Mucosa of descending colon (tissue), 3 donors: ENCODE measurements around the gene INHBE. TPM values are rescaled to one million over a fixed set of nuclear protein-coding genes. Genes with fewer than 3 reads are reported as not detected.

Experiments
- ATAC-seq: fragments of 200-7000 bp; cut with Tn5 transposase; one replicate; pipeline ENCODE4 v1.9.1; 2020; ENCODE audit warnings: mild to moderate bottlenecking, moderate library complexity
- DNase-seq, 3 donors: peaks; one replicate each; pipeline ENCODE4 v3.0.0-alpha.2; 2020
- H3K36me3 ChIP-seq: fragments of 200-600 bp; one replicate; pipeline ENCODE4 v1.8.0; 2021; ENCODE audit warnings: low read depth, mild to moderate bottlenecking
- H3K4me1 ChIP-seq: fragments of 200-600 bp; one replicate; pipeline ENCODE4 v1.8.0; 2021; ENCODE audit warnings: low read depth, mild to moderate bottlenecking
- H3K4me3 ChIP-seq: fragments of 200-600 bp; one replicate; pipeline ENCODE4 v1.8.0; 2021; ENCODE audit warnings: mild to moderate bottlenecking
- H3K9me3 ChIP-seq: fragments of 200-600 bp; one replicate; pipeline ENCODE4 v1.8.0; 2021; ENCODE audit warnings: mild to moderate bottlenecking
- CTCF ChIP-seq: fragments of 200-600 bp; IDR thresholded peaks from one replicate; pipeline ENCODE4 v1.8.0; 2022; ENCODE audit warnings: antibody characterized with exemption, mild to moderate bottlenecking
- intact Hi-C, 2 donors: fragments of 100-400 bp; cut with DNase I in 1 of 2; cut with micrococcal nuclease in 1 of 2; formaldehyde crosslinking; loops; one replicate each; pipeline versions ENCODE4 v1.11.0 to v1.11.1; 2022; cut with DNase I, micrococcal nuclease
- total RNA-seq, 3 donors: library from RNA; stranded (reverse); fragmentation: NEBNext Ultra II Directional in 2 of 3; extraction: Animal tissue kit (Norgen Biotek cat#: 25700) in 2 of 3; gene quantifications; one replicate each; pipeline versions ENCODE4 v1.2.1 to v1.2.4, GENCODE V29; 2021 to 2023
- donor health status: DM: no; HTN: no; CAD: no; lungs with moderate emphysema.
- donor health status: DM: no; HTN: no; CAD: no.
- donor health status: DM: no; HTN: yes; CAD: no.

The INHBE gene
- total RNA-seq, 3 donors from 2014 or later, result not detected

GRCh38 chr12:57446292-57446960 lies 8.7 kb upstream of the INHBE start:
- ATAC-seq (no peak), DNase-seq (no peak)
- intact Hi-C loops, result no loop called here
- no peak for TF ChIP-seq CTCF
- Histone ChIP-seq H3K9me3 (no peaks in the 10 kb centered on the region), H3K4me1 (no peaks in the 10 kb centered on the region), H3K4me3 (no peak overlapping the region), H3K36me3 (no peaks in the 10 kb centered on the region)

GRCh38 chr12:57448669-57449068 lies 6.4 kb upstream of the INHBE start:
- TF ChIP-seq CTCF, result no peak
- intact Hi-C loops, result no loop called here

GRCh38 chr12:57449375-57449774 lies 5.7 kb upstream of the INHBE start:
- TF ChIP-seq CTCF, result no peak
- DNase-seq (no peak), ATAC-seq (no peak)
- Histone ChIP-seq H3K4me1 (no peaks in the 10 kb centered on the region), H3K4me3 (no peak overlapping the region), H3K36me3 (no peaks in the 10 kb centered on the region), H3K9me3 (no peaks in the 10 kb centered on the region)
- intact Hi-C loops, result no loop called here

More at GRCh38 chr12:57448669-57449068, 6.4 kb upstream of the INHBE start:
- no peaks in the 10 kb centered on the region for H3K4me1 ChIP-seq
- DNase-seq (no peak), ATAC-seq (no peak)
- H3K4me3 ChIP-seq, result no peak overlapping the region
- no peaks in the 10 kb centered on the region for H3K36me3 ChIP-seq
- no peaks in the 10 kb centered on the region for H3K9me3 ChIP-seq

GRCh38 chr12:57450057-57450456 lies 5.0 kb upstream of the INHBE start:
- no peak for TF ChIP-seq CTCF
- DNase-seq (no peak), ATAC-seq (no peak)
- intact Hi-C loops, result loop anchor here (10.0 kb wide), 3 partner anchors 145 to 185 kb away; no protein-coding TSS in a partner anchor
- H3K9me3 ChIP-seq, result no peaks in the 10 kb centered on the region
- no peaks in the 10 kb centered on the region for H3K4me1 ChIP-seq
- no peak overlapping the region for H3K4me3 ChIP-seq
- H3K36me3 ChIP-seq, result no peaks in the 10 kb centered on the region

GRCh38 chr12:57451233-57451778 lies 3.8 kb upstream of the INHBE start:
- ATAC-seq (no peak), DNase-seq (no peak)
- Histone ChIP-seq H3K4me3 (no peak overlapping the region), H3K9me3 (no peaks in the 10 kb centered on the region), H3K36me3 (no peaks in the 10 kb centered on the region), H3K4me1 (no peaks in the 10 kb centered on the region)
- no peak for TF ChIP-seq CTCF
- intact Hi-C loops, result loop anchor here (10.0 kb wide), 3 partner anchors 147 to 187 kb away; no protein-coding TSS in a partner anchor
